ENCODE results near the gene TTBK1. TPM values are rescaled to one million over a fixed set of nuclear protein-coding genes. Genes with fewer than 3 reads are reported as not detected.

The TTBK1 gene
- total RNA-seq, 2 experiments from 2014 or later: 0.30 TPM

GRCh38 chr6:43262000-43262779 lies 18.9 kb downstream of the TTBK1 start:
- Mint-ChIP-seq H3K36me3 (ENCODE audit: low read depth) (no peaks in the 10 kb centered on the region), H3K27me3 (peaks cover 3% of the 10 kb centered on the region), H3K9me3 (no peaks in the 10 kb centered on the region), H3K4me3 (no peak overlapping the region), H3K27ac (no peak overlapping the region), H3K4me1 (peaks cover 6% of the 10 kb centered on the region)
- ChIA-PET CTCF (interaction anchor here (1.2 to 3.0 kb wide), 4 partner anchors 33 to 244 kb away, joined by 4 to 21 read pairs (median 12); partner anchors contain the start of gene DNPH1), POLR2A (no interaction called here)
- no peak for DNase-seq

GRCh38 chr6:43262780-43263313 lies 19.6 kb downstream of the TTBK1 start:
- H3K36me3 Mint-ChIP-seq (ENCODE audit: low read depth): no peaks in the 10 kb centered on the region
- H3K9me3 Mint-ChIP-seq: no peaks in the 10 kb centered on the region
- H3K4me1 Mint-ChIP-seq: no peaks in the 10 kb centered on the region
- H3K4me3 Mint-ChIP-seq: no peak overlapping the region
- peaks cover 6% of the 10 kb centered on the region for H3K27me3 Mint-ChIP-seq
- no peak overlapping the region for H3K27ac Mint-ChIP-seq
- no peak for DNase-seq
- POLR2A ChIA-PET: no interaction called here
- CTCF ChIA-PET: interaction anchor here (1.0 to 3.0 kb wide), 4 partner anchors 33 to 243 kb away, joined by 4 to 21 read pairs (median 12); partner anchors contain the start of gene DNPH1

GRCh38 chr6:43263314-43264178 lies 20.3 kb downstream of the TTBK1 start:
- Mint-ChIP-seq H3K4me1 (no peaks in the 10 kb centered on the region), H3K9me3 (no peaks in the 10 kb centered on the region), H3K27me3 (peaks cover 12% of the 10 kb centered on the region), H3K36me3 (ENCODE audit: low read depth) (no peaks in the 10 kb centered on the region), H3K4me3 (no peak overlapping the region), H3K27ac (no peak overlapping the region)
- POLR2A ChIA-PET: interaction anchor here (1.5 kb wide), 1 partner anchor 243 kb away, joined by 5 read pairs; no protein-coding TSS in a partner anchor
- DNase-seq: peak; percentile 82
- CTCF ChIA-PET: interaction anchor here (0.7 to 3.0 kb wide), 8 partner anchors 34 to 242 kb away, joined by 3 to 21 read pairs (median 4); partner anchors contain the start of gene DNPH1

- Mint-ChIP-seq H3K9me3 (no peaks in the 10 kb centered on the region), H3K36me3 (ENCODE audit: low read depth) (no peaks in the 10 kb centered on the region), H3K27me3 (peaks cover 19% of the 10 kb centered on the region), H3K4me1 (peaks cover 6% of the 10 kb centered on the region), H3K27ac (no peak overlapping the region), H3K4me3 (no peak overlapping the region)
- DNase-seq: no peak
- CTCF ChIA-PET: interaction anchor here (1.4 to 3.0 kb wide), 3 partner anchors 105 to 241 kb away, joined by 4 to 21 read pairs (median 4); partner anchors contain the start of gene ZNF318
- POLR2A ChIA-PET: interaction anchor here (1.5 kb wide), 1 partner anchor 242 kb away, joined by 5 read pairs; no protein-coding TSS in a partner anchor
Observed at GRCh38 chr6:43264599-43265145, 21.4 kb downstream of the TTBK1 start.

GRCh38 chr6:43265564-43265963 lies 22.3 kb downstream of the TTBK1 start:
- Mint-ChIP-seq H3K4me3 (no peak overlapping the region), H3K9me3 (no peaks in the 10 kb centered on the region), H3K27ac (no peak overlapping the region), H3K36me3 (ENCODE audit: low read depth) (no peaks in the 10 kb centered on the region), H3K27me3 (peaks cover 24% of the 10 kb centered on the region), H3K4me1 (peaks cover 8% of the 10 kb centered on the region)
- POLR2A ChIA-PET: no interaction called here
- no peak for DNase-seq
- CTCF ChIA-PET: interaction anchor here (1.4 kb wide), 1 partner anchor 104 kb away, joined by 4 read pairs; the partner anchor contains the start of gene ZNF318

GRCh38 chr6:43267619-43268354 lies 24.5 kb downstream of the TTBK1 start:
- POLR2A ChIA-PET: no interaction called here
- Mint-ChIP-seq H3K27ac (no peak overlapping the region), H3K9me3 (no peaks in the 10 kb centered on the region), H3K4me3 (no peak overlapping the region), H3K36me3 (ENCODE audit: low read depth) (no peaks in the 10 kb centered on the region), H3K27me3 (peaks cover 33% of the 10 kb centered on the region), H3K4me1 (peaks cover 8% of the 10 kb centered on the region)
- DNase-seq: no peak
- CTCF ChIA-PET: interaction anchor here (2.8 kb wide), 1 partner anchor 130 kb away, joined by 12 read pairs; no protein-coding TSS in a partner anchor

DNA sequence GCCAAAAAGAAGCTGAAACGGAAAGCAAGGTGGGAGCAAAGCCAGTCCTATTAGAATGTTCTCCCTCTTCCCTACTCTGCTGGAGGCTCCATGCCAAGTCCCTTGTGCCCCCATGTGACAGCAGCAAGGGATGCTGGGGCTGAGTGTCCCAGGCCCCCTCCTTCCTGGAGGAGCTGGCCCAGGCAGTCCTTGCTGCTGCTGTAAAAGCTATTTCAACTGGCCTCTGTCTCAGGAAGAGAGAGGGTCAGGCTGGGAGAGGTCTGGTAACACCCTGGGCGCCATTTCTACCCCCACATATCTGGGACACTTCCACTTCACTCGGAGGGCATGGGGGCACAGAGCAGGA lies 25.0 kb downstream of the TTBK1 start:
- ChIA-PET POLR2A (no interaction called here), CTCF (interaction anchor here (0.8 to 2.8 kb wide), 2 partner anchors 130 to 147 kb away, joined by 3 to 12 read pairs; no protein-coding TSS in a partner anchor)
- no peak for DNase-seq
- no peaks in the 10 kb centered on the region for H3K9me3 Mint-ChIP-seq
- no peaks in the 10 kb centered on the region for H3K36me3 Mint-ChIP-seq (ENCODE audit: low read depth)
- peaks cover 8% of the 10 kb centered on the region for H3K4me1 Mint-ChIP-seq
- H3K4me3 Mint-ChIP-seq: no peak overlapping the region
- H3K27ac Mint-ChIP-seq: no peak overlapping the region
- H3K27me3 Mint-ChIP-seq: peaks cover 39% of the 10 kb centered on the region

DNA sequence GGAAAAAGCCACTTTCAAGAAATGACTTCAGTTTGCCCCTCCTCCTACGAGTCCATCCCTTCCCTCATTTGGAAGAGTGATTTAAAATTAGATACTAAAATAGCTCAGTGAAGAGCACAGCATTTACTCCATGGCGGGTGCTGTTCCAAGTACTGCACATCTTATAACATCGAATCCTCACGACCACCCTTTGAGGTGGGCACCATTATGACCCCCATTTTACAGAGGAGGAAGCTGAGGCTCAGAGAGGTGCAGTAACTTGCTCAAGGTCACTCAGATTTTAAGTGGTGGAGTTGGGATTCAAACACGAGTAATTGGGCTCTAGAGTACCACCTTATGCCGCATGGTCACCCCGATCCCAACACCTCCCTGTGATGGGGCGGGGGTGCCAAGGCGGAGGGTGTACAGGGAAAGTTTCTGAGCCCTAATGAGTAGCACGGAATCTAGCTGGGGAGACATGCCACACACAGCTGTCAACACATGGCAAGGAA lies 25.5 kb downstream of the TTBK1 start:
- H3K27ac Mint-ChIP-seq: no peak overlapping the region
- no peak for DNase-seq
- peaks cover 39% of the 10 kb centered on the region for H3K27me3 Mint-ChIP-seq
- no peaks in the 10 kb centered on the region for H3K9me3 Mint-ChIP-seq
- H3K4me1 Mint-ChIP-seq: peaks cover 10% of the 10 kb centered on the region
- no peaks in the 10 kb centered on the region for H3K36me3 Mint-ChIP-seq (ENCODE audit: low read depth)
- ChIA-PET POLR2A (no interaction called here), CTCF (interaction anchor here (0.8 to 2.8 kb wide), 2 partner anchors 129 to 147 kb away, joined by 3 to 12 read pairs; no protein-coding TSS in a partner anchor)
- peak overlapping the region; percentile 30 for H3K4me3 Mint-ChIP-seq

DNA sequence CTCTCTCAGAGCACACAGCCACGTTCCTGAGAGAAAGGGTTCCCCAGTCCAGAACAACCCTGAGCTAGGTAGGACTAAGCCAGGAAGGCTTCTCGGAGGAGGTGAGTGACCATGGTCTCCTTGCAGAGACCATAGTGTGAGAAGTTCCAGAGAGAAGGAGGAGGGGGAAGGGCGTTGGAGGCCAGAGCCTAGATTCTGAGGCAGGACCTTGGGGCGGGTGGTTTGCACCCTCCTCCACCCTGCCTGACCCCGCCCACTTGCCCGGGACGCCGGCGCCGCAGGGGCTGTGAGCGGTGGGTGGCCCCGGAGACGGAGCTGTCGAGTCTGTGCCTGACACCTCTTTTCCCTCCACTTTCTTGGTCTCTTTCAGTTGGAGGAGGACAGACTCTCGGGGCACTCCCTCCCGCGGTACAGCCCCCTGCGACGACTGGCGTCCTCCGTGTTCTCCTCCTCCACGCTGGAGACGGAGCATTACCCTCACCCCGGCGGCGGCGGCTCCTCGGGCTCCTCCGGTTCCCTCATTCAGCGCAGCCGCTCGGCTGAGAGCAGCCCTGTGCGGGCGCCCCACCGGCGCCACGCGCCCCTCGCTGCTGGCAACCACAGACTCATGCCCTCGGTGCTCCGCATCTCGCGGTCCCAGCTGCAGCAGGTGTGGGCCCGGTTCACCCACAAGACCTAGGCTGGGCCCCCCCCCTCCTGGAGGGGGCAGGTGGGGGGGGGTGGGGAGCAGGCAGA lies 26.2 kb downstream of the TTBK1 start:
- H3K4me3 Mint-ChIP-seq: peak overlapping the region; percentile 30
- ChIA-PET POLR2A (no interaction called here), CTCF (interaction anchor here (2.8 kb wide), 1 partner anchor 129 kb away, joined by 12 read pairs; no protein-coding TSS in a partner anchor)
- H3K27ac Mint-ChIP-seq: no peak overlapping the region
- DNase-seq: peak; percentile 34
- H3K9me3 Mint-ChIP-seq: no peaks in the 10 kb centered on the region
- H3K27me3 Mint-ChIP-seq: peaks cover 45% of the 10 kb centered on the region
- H3K4me1 Mint-ChIP-seq: peaks cover 15% of the 10 kb centered on the region
- H3K36me3 Mint-ChIP-seq (ENCODE audit: low read depth): no peaks in the 10 kb centered on the region

- peaks cover 55% of the 10 kb centered on the region for H3K27me3 Mint-ChIP-seq
- no peak overlapping the region for H3K27ac Mint-ChIP-seq
- no peak for DNase-seq
- no peaks in the 10 kb centered on the region for H3K9me3 Mint-ChIP-seq
- H3K4me3 Mint-ChIP-seq: no peak overlapping the region
- ChIA-PET POLR2A (no interaction called here), CTCF (interaction anchor here (0.6 kb wide), 1 partner anchor 99 kb away, joined by 3 read pairs; the partner anchor contains the start of gene ZNF318)
- peaks cover 21% of the 10 kb centered on the region for H3K4me1 Mint-ChIP-seq
- H3K36me3 Mint-ChIP-seq (ENCODE audit: low read depth): no peaks in the 10 kb centered on the region
Observed at GRCh38 chr6:43271103-43271815, 28.0 kb downstream of the TTBK1 start.

DNA sequence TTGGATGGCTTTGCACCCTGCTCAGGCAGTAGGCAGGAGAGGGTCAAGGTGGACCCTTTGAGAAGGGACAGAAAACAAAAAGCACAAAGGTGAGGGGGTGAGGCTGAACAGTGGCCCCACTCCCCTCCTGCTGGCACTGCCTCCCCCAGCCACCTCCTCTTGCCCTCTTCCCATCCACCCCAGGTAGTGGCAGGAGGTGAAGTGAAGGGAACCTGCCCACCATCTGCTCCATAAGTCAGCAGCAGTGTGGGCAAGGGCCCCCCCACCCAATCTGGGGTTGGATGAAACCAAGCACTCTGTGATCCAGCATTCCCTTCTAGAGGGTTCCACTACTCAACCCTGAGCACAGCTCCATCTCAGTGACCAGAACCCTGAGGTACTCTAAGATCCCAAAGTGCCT lies 28.7 kb downstream of the TTBK1 start:
- no peak for DNase-seq
- Mint-ChIP-seq H3K36me3 (ENCODE audit: low read depth) (no peaks in the 10 kb centered on the region), H3K27me3 (peaks cover 61% of the 10 kb centered on the region), H3K27ac (no peak overlapping the region), H3K4me1 (peaks cover 24% of the 10 kb centered on the region), H3K9me3 (no peaks in the 10 kb centered on the region), H3K4me3 (no peak overlapping the region)
- POLR2A ChIA-PET: no interaction called here
- CTCF ChIA-PET: interaction anchor here (1.1 kb wide), 1 partner anchor 234 kb away, joined by 4 read pairs; no protein-coding TSS in a partner anchor

Measured in activated CD4-positive, alpha-beta memory T cell treated with anti-CD3 and anti-CD28 coated beads, Interleukin-2, amount 10 ng/mL, durations not matched to agents 7 days and 5 days (primary cell).